HepG2 (cell line): ENCODE data around the gene RPL27A. TPM values are rescaled to one million over a fixed set of nuclear protein-coding genes. Genes with fewer than 3 reads are reported as not detected.

Experiments
- FOXA3 ChIP-seq: IDR thresholded peaks from 2 replicates; pipeline ENCODE4 v1.6.1; 2016; ENCODE audit warnings: missing genetic modification reagents, missing compliant biosample characterization
- GFI1 ChIP-seq: sonication (generic); formaldehyde crosslinking; IDR thresholded peaks from 2 replicates; pipeline ENCODE4 v1.5.0; 2020; ENCODE audit warnings: missing genetic modification reagents, mild to moderate bottlenecking, borderline replicate concordance
- GZF1 ChIP-seq: sonication (generic); formaldehyde crosslinking; IDR thresholded peaks from 2 replicates; pipeline ENCODE4 v1.5.1; 2020; ENCODE audit warnings: mild to moderate bottlenecking, missing genetic modification reagents
- HIC2 ChIP-seq: sonication (generic); formaldehyde crosslinking; IDR thresholded peaks from 2 replicates; pipeline ENCODE4 v1.9.0; 2022; ENCODE audit warnings: low read depth, missing genetic modification reagents
- HOMEZ ChIP-seq: IDR thresholded peaks from 2 replicates; pipeline ENCODE4 v1.6.1; 2016; ENCODE audit warnings: low read depth
- MAFF ChIP-seq: IDR thresholded peaks from 2 replicates; pipeline ENCODE4 v1.6.1; 2011; ENCODE audit warnings: low read depth, low read length, improper control_type of control experiment
- MEF2D ChIP-seq: sonication (generic); formaldehyde crosslinking; IDR thresholded peaks from 2 replicates; pipeline ENCODE4 v1.5.1; 2020; ENCODE audit warnings: mild to moderate bottlenecking, missing genetic modification reagents
- MIER2 ChIP-seq: IDR thresholded peaks from 2 replicates; pipeline ENCODE4 v1.6.1; 2016; ENCODE audit warnings: missing biosample characterization, missing genetic modification reagents
- MLLT10 ChIP-seq: sonication (generic); formaldehyde crosslinking; IDR thresholded peaks from 2 replicates; pipeline ENCODE4 v1.4.0; 2020; ENCODE audit warnings: missing genetic modification reagents
- SETDB1 ChIP-seq: sonication (generic); formaldehyde crosslinking; IDR thresholded peaks from 2 replicates; pipeline ENCODE4 v1.5.1; 2020; ENCODE audit warnings: missing genetic modification reagents, mild to moderate bottlenecking, borderline replicate concordance
- SIN3B ChIP-seq: fragments of 150-350 bp; IDR thresholded peaks from 2 replicates; pipeline ENCODE4 v1.6.1; 2014; ENCODE audit warnings: low read length
- SP5 ChIP-seq: IDR thresholded peaks from 2 replicates; pipeline ENCODE4 v1.6.1; 2016; ENCODE audit warnings: low read depth, borderline replicate concordance
- SRSF4 ChIP-seq: fragments of 200-400 bp; formaldehyde crosslinking; IDR thresholded peaks from one replicate; pipeline ENCODE4 v1.6.1; 2018; ENCODE audit warnings: mild to moderate bottlenecking, low read depth, low read length, moderate library complexity; ENCODE audit not compliant: poor library complexity, severe bottlenecking
- ZFP36L1 ChIP-seq: sonication (generic); formaldehyde crosslinking; IDR thresholded peaks from 2 replicates; pipeline ENCODE4 v1.8.0; 2022; ENCODE audit warnings: mild to moderate bottlenecking, missing genetic modification reagents, moderate library complexity
- ZGPAT ChIP-seq: IDR thresholded peaks from 2 replicates; pipeline ENCODE4 v1.6.1; 2016; ENCODE audit warnings: mild to moderate bottlenecking
- ZNF225 ChIP-seq: sonication (generic); formaldehyde crosslinking; IDR thresholded peaks from 2 replicates; pipeline ENCODE4 v1.4.0; 2020; ENCODE audit warnings: mild to moderate bottlenecking, missing genetic modification reagents
- ZNF256 ChIP-seq: sonication (generic); formaldehyde crosslinking; conservative IDR thresholded peaks from 2 replicates; pipeline ENCODE4 v1.4.0; 2020; ENCODE audit warnings: missing genetic modification reagents
- ZNF276 ChIP-seq: sonication (generic); formaldehyde crosslinking; IDR thresholded peaks from 2 replicates; pipeline ENCODE4 v1.4.0; 2020; ENCODE audit warnings: mild to moderate bottlenecking, low read depth, missing genetic modification reagents
- ZNF607 ChIP-seq: sonication (generic); formaldehyde crosslinking; IDR thresholded peaks from 2 replicates; pipeline ENCODE4 v1.5.1; 2020; ENCODE audit warnings: missing genetic modification reagents, mild to moderate bottlenecking, borderline replicate concordance
- ZNF672 ChIP-seq: sonication (generic); formaldehyde crosslinking; IDR thresholded peaks from 2 replicates; pipeline ENCODE4 v1.8.1; 2022; ENCODE audit warnings: missing genetic modification reagents
- ZNF761 ChIP-seq: sonication (generic); formaldehyde crosslinking; conservative IDR thresholded peaks from 2 replicates; pipeline ENCODE4 v1.4.0; 2020; ENCODE audit warnings: mild to moderate bottlenecking, missing genetic modification reagents
- polyA plus RNA-seq, 8 experiments: library from polyadenylated mRNA; depleted of rRNA in 3 of 8; stranded (reverse) in 7 of 8; unstranded in 1 of 8; fragments of >200 nt; fragmentation: Illumina TruSeq in 4 of 8; extraction: Trizol in 4 of 8; gene quantifications; 2 replicates each; pipeline versions ENCODE4 v1.2.1 to v1.2.3, GENCODE V29; 2011 to 2016; ENCODE audit warnings: low read depth in 4 of 8, missing spikeins in 1 of 8, mixed read lengths in 1 of 8; ENCODE audit not compliant: insufficient read depth in 1 of 8
- total RNA-seq, 5 experiments: library from RNA; depleted of rRNA; stranded (reverse); fragments of >200 nt; fragmentation: Illumina TruSeq; extraction: Trizol; gene quantifications; 2 replicates each; pipeline ENCODE4 v1.2.3, GENCODE V29; 2016; ENCODE audit warnings: low read depth in 1 of 5
- TF ChIP-seq, protein P1 (sequence below): sonication (generic); formaldehyde crosslinking; IDR thresholded peaks from 2 replicates; pipeline ENCODE4 v1.5.1; 2020; ENCODE audit warnings: missing genetic modification reagents, mild to moderate bottlenecking, borderline replicate concordance

RPL27A gene
- total and polyA plus RNA-seq, 2 of the 13 experiments (the other 11 are each of a cell fraction or from before 2014, with no cell fraction given): 1,531 to 2,153 TPM

GRCh38 chr11:8683115-8683807 is 669 bp downstream of the RPL27A start (continued):
- no peak for TF ChIP-seq MAFF
- TF ChIP-seq ZFP36L1: 0 out of 2 replicates have a peak, but pooled peaks have one; percentile 42
- no peak; the same call in 1 of the 2 replicates for TF ChIP-seq MEF2D
- TF ChIP-seq SIN3B: no peak
- TF ChIP-seq GFI1 (CRISPR knock-in tag): peak; percentile 54; the same call in 1 of the 2 replicates
- no peak for TF ChIP-seq ZGPAT (CRISPR knock-in tag)
- peak; percentile 21; the same call in 1 of the 2 replicates for TF ChIP-seq ZNF607 (CRISPR knock-in tag)
- no peak for TF ChIP-seq HIC2 (CRISPR knock-in tag)
- TF ChIP-seq, protein P1, sequence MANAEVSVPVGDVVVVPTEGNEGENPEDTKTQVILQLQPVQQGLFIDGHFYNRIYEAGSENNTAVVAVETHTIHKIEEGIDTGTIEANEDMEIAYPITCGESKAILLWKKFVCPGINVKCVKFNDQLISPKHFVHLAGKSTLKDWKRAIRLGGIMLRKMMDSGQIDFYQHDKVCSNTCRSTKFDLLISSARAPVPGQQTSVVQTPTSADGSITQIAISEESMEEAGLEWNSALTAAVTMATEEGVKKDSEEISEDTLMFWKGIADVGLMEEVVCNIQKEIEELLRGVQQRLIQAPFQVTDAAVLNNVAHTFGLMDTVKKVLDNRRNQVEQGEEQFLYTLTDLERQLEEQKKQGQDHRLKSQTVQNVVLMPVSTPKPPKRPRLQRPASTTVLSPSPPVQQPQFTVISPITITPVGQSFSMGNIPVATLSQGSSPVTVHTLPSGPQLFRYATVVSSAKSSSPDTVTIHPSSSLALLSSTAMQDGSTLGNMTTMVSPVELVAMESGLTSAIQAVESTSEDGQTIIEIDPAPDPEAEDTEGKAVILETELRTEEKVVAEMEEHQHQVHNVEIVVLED: no peak
- TF ChIP-seq ZNF225 (CRISPR knock-in tag): no peak
- no peak for TF ChIP-seq SETDB1 (CRISPR knock-in tag)
- no peak for TF ChIP-seq ZNF672 (CRISPR knock-in tag)
- no peak for TF ChIP-seq SRSF4
- TF ChIP-seq ZNF276: no peak
- no peak for TF ChIP-seq FOXA3 (CRISPR knock-in tag)
- TF ChIP-seq MIER2 (CRISPR knock-in tag): no peak
- no peak for TF ChIP-seq HOMEZ
- no peak for TF ChIP-seq ZNF761 (CRISPR knock-in tag)
- TF ChIP-seq ZNF256: no peak; the same call in 1 of the 2 replicates
- no peak for TF ChIP-seq SP5 (CRISPR knock-in tag)
- TF ChIP-seq GZF1 (CRISPR knock-in tag): 0 out of 2 replicates have a peak, but pooled peaks have one; percentile 50
- no peak for TF ChIP-seq MLLT10 (CRISPR knock-in tag)
